ENCODE results near the gene KCNIP3.
"Not testable (repeated sequence)": the region's sequence is repeated elsewhere in the genome, so short reads cannot be mapped to it uniquely, and the experiment has no call there.

The KCNIP3 gene

DNA sequence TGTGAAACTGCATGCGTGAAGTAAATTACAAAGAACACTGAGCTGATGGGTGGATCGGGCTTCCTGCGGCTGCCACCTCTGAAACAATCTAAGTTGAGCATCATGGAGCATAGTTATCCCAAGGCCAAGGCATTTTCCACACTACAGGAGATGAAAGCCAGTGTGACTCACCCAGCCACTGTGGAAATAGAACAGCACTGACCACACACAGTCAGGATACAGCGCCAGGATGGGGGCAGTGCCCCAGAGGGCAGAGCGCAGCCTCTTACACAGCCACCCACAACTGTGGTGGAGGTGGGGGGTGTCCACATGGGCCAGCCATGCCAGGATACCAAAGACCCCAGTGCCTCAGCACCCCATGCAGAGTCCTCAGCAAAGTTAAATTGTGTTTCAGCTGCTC lies 114.1 kb downstream of the KCNIP3 start:
- in situ Hi-C loops (cut with HindIII; ENCODE audit: low pct_ligation_motif_present, low pct_unique_long_range_greater_than_20kb, low sequenced_read_pairs); DNase-seq: not testable (repeated sequence)

DNA sequence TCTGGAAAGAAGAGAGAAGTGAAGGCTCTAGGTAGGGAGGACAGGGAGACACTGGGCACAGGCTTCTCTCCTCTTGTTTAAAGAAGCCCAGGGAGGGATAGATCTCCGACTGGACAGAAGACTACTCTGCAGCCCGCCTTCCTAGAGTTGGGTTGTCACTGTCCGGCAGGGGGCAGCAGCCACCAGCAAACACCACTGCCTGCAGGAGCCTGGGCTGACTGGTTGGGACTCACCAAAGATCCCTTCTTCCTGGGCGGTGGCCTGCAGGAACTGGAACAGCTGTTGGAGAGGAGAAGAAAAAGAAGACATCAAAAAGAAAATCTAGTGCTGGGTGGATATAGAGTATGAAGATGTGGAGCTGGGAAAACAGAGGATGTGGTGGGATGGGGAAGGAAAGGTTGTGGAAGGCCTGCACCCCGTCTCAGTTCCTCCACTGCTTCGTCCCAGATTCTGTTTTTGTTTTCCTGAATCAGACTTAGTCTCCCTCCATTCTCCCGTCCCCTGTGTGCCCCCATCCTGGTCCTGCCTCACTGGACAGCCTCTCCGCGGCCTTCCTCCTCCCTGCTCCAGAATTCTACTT lies 117.0 kb downstream of the KCNIP3 start:
- in situ Hi-C loops (cut with HindIII; ENCODE audit: low pct_ligation_motif_present, low pct_unique_long_range_greater_than_20kb, low sequenced_read_pairs), result not testable (repeated sequence)
- peak; percentile 71 for DNase-seq

DNA sequence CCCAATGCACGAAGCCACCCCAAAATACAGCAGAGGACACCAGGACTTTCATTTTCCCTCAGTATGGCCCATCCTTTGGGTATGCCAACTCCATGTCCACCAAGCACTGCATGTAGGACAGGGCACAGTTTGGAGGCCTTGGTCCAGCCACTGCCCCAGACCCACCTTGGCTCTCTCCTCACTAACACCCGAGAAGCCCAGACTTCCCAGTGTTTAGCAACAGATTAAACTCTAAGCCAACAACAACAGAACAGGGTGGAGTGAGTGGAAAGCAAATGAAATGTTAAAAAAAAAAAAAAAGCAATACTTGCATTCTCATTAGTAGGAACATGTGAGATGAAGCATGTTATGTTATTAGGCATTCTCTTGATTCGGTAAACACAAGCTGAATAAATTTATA lies 118.0 kb downstream of the KCNIP3 start:
- DNase-seq; in situ Hi-C loops (cut with HindIII; ENCODE audit: low pct_ligation_motif_present, low pct_unique_long_range_greater_than_20kb, low sequenced_read_pairs): not testable (repeated sequence)

DNA sequence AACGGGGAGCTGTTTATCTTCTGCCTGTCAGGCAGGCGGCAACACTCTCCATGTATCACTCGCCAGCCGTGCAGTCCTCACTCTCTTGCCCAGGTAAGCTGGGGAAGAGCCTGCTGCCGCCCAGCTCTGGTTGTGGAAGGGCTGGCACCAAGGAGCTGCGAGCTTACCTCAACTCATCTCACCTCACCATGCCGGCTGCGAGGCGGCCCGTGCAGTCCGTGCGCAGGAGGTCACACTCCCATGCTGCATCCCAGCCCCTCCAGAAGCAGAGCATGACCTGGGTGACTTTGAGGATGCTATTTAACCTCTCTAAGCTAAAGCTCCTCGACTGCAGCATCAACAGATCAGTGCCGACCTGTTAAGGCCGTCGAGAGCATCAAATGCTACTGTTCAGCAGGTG lies 118.4 kb downstream of the KCNIP3 start:
- DNase-seq; in situ Hi-C loops (cut with HindIII; ENCODE audit: low pct_ligation_motif_present, low pct_unique_long_range_greater_than_20kb, low sequenced_read_pairs): not testable (repeated sequence)

DNA sequence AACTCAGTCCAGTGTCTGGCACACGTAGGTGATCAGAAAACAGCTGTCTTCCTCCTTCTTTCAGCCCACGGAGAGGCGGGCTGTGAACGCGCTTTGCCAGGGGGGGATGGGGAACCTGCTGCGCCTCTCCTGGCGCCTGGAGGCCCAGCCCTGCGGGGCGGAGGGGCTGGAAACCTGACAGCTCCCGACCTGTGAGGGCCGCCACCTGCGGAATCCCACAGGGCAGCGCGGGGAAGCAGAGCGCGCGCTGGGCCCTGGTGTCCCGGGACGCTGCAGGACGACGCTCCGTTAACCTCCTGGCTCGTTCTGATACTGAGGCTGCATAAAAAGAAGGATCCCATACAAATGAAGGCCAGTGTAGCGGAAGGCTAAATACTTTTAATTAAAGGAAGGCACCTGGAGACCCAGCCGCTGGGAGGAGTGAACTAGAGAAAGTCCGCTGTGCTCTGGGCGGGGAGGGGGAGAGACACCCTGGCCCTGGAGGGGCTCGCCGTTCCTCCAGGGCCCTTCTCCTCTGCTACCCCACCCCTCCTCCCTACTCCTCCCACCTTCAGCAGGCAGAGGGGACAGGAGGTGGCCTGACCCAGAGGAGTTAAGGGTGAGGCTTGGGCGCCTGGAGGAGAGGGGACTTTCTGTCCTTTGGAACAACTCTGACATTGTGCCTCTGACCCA lies 130.2 kb downstream of the KCNIP3 start:
- in situ Hi-C loops (cut with HindIII; ENCODE audit: low pct_ligation_motif_present, low pct_unique_long_range_greater_than_20kb, low sequenced_read_pairs); DNase-seq: not testable (repeated sequence)

DNA sequence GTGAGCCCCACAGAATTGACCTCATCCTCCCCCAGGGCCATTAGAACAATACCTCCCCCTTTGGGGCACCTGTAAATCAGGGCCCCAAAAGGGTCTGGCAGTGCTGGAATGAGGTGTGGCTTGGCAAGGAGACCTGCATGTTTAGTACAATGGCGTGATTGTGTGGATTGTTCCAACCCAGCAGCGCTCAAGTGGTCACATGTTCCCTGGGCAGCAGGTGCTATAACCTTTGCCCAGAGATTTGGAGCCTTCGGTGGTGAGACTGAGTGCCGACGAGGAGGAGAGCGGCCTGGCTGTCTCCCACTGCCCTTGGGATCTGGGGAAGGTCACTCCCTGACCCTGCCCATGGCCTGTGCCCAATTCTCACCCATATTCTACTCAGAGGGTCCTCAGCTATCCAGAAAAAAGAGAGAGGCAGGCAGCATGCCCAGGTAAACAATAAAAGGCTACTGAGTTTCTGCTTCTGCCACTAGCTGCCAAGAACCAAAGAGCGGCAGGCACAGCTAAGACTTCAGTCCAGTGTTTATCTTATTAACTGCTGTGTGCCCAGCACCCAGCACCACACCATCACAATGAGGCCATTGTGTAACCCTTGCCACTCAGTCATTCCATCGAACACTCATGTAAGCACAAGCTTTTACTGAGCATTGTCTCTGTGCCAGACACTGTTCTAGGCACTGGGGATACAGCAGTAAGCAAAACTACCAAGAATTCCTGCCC lies 132.8 kb downstream of the KCNIP3 start:
- in situ Hi-C loops (cut with HindIII; ENCODE audit: low pct_ligation_motif_present, low pct_unique_long_range_greater_than_20kb, low sequenced_read_pairs); DNase-seq: not testable (repeated sequence)

DNA sequence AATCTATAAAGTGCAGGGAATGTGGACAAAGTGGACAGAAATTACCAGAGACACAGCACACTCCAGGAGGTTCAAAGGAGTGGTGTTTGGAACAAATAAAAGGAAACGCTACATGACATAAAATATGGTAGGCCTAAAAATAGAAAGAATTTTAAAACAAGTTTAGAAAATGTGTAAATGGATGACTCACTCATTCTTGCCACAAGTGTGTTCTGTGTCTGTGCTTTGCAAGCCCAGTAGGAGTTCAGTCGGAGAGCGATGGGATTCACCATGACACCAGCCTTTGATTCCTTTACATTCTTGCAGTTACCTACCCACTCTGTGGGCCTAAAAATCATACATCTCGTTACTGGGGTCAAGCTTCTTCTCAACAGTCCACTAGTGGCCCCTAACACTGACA lies 136.2 kb downstream of the KCNIP3 start:
- in situ Hi-C loops (cut with HindIII; ENCODE audit: low pct_ligation_motif_present, low pct_unique_long_range_greater_than_20kb, low sequenced_read_pairs); DNase-seq: not testable (repeated sequence)

DNA sequence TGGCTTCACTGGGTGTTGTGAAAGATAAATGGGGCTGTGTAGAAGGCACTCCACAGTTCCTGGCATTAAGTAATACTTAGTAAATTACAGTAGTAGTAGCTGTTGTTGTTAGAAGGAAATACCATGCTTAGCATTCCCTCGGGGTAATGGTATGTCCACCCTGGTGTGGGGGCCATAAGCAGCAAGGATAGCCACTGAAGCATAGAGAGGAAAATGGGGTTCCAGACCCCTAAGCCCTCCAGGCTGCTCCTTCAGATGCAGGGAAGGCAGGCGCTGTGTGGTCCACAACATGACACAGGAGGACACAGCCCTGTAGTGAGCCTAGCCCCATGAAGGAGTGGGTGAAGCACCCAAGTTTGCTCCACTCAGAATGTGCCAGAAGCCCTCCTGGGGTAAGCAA lies 136.8 kb downstream of the KCNIP3 start:
- peak; percentile 26 for DNase-seq

DNA sequence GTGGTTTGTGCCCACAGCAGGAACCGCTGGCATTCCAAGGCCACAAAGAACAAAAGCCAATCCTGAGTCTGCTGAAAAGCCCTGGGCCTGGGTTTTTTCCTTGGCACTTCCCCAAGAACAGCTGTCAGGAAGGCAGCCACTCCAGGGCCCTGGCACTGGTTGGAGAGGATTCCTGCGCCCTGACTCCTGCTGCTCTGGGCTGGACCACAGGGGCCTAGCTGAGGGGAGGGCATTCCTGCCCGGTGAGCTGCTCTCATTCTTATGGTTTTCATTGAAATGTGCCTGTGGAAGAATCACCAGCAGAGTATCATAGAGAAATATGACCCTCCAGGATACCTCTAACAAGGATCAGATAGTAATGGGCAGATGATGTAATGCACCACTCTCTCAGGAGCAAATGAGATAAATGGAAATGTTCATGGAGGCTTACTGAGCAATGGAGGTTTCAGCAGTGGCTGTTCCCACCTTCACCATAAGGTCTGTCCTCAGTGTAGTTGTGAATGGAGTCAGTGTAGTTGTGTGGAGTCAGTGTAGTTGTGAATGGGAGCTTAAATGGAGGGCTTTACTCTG lies 137.4 kb downstream of the KCNIP3 start:
- in situ Hi-C loops (cut with HindIII; ENCODE audit: low pct_ligation_motif_present, low pct_unique_long_range_greater_than_20kb, low sequenced_read_pairs), result not testable (repeated sequence)
- peak; percentile 69 for DNase-seq

More for the DNA sequence above, 136.8 kb downstream of the KCNIP3 start:
- in situ Hi-C loops (cut with HindIII; ENCODE audit: low pct_ligation_motif_present, low pct_unique_long_range_greater_than_20kb, low sequenced_read_pairs), result not testable (repeated sequence)

DNA sequence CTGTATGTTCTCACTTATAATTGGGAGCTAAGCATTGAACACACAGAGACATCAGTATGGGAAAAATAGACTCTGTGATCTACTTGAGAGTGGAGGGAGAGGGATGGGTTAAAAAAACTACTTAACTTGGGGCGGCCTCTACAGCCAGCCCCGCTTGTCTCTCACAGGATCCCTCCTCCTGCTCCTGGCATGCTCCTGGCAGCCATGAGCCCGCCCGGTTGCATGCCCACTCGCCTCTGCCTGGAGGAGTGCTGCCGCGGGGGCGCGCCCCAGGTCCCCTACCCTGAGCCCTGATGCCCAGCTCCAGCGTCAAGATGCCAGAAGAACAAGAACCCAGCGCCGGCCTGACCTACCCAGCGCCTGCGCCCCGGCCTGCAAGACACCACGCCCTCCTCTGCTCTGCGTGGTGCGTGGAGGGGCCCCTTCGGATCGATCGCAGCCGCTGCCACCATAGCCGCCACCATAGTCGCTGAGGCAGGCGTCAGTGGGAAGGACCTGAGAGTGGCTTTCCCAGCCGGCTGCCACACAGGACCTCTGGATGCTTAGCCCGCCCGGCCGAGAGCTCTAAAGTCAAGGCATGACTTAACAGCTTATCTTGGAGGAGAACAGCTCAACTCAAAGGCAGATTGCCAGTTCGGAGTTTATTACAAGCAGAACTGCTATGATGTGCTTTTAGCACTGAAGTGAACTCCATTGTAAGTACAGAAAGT lies 138.2 kb downstream of the KCNIP3 start:
- DNase-seq; in situ Hi-C loops (cut with HindIII; ENCODE audit: low pct_ligation_motif_present, low pct_unique_long_range_greater_than_20kb, low sequenced_read_pairs): not testable (repeated sequence)
